Activated CD4-positive, alpha-beta T cell treated with anti-CD3 and anti-CD28 coated beads, Interleukin-2, amount 50 U/mL, for 16 hours (primary cell): ENCODE measurements around the gene SMYD1.

Experiments
- DNase-seq: peaks from one replicate; pipeline ENCODE4 v3.0.0-alpha.2; 2020

Gene SMYD1

DNA sequence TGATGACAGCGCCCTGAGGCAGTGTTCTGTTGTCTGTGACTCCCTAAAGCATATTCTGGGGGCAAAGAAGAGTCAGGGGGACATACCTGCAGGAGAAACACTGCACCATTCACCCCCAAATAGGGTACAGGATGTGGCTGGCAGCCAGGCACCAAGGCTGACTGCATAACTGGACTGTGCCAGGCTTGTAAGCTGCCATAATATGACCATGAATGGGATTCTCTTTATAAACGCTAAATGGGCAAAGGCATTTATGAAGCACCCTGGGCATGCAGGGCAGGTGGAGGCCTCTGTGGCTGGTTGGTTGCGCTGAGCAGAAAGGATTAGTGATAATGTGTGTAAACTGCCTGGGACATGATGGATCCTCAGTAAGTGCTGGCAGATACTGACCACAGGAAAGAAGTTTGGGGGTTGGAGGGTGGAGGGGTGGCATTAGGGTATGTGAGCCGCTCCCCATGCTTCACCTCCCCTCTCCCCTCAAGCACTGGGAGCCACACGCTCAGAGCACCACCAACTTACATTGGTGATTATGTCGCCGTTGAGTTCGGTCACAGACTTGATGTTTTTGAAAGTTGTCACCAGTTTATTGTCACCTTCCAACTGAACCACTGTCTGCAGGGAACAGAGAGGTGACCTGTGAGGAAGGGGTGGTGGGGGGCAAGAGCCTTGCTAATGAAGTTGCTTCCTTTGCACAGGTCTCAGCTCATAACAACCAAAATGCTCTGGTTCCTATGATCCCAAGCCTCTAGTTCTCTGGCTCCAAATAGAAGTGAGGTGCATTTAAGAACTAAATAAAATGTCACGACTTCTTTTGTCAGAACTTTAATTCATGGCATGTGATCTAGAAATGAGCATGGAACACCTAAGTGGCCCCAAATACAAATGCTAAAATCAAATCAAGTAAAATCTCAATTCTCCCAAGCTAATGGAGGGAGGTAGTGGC, 56.6 kb downstream of the SMYD1 start:
- DNase-seq: no peak

DNA sequence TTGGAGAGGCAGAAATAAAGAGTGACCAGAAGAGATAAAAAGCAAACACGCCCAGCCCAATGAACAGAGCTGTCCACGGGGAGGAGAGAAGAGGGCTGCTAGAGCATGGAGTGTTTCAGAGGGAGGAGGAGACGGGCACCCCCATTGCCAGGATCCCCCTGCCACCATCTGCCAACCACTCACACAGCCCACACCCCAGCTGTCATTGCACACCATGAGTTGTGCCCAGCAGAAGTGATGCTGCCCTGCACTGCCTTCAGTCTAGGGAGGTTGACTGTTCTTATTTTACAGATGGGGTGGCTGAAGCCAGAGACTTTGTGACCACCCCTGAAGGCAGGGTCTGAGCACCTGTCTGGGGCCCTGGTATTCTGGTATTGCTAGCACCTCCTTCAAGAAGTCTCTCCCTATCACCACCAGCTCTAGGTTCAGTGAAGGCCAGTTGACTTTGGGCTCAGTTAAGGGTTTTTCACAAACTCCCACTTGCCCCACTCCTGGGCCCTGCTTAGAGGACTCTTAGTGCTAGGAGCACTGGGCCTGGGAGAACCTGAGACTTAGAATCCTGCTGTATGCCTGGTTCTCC, 57.8 kb downstream of the SMYD1 start:
- no peak for DNase-seq

DNA sequence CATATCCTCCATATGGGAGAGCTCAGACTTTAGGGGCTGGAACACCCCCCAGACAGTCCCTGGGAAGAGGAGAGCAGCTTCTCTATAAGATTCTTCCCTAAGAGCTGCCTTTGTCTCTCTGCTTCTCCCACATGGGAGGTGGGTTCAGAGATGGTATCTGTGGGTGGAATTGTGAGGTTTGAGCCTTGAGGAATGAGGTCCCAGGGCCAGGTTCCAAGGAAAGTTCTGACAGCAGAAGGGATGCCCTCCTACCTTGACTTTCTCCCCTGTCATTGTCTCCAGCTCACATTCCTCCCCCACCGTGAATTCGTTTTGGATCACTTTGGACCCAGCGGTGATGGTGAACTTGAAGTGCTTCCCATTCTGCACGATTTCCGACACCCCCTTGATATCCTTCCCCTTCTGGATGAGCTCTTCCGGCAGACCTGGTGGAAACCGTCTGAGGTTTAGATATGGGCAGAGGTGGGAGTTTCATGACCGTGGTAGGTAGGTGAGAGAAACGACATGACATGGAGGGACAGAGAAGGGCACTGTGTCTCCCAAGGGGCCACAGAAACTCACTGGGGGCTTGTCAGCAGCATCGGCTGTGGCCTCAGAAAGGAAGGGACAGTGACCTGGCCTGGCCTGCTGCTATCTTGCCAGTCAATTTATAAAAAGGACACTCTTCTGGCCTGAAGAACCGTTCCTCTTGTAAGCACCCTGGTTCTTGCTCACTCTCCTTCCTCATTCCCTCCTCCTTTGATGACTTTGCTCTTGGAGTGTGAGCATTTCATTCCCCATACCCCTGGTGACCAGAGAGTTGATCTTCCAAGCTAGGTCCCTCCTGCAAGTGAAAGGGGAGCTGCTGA, 58.5 kb downstream of the SMYD1 start:
- DNase-seq: no peak

DNA sequence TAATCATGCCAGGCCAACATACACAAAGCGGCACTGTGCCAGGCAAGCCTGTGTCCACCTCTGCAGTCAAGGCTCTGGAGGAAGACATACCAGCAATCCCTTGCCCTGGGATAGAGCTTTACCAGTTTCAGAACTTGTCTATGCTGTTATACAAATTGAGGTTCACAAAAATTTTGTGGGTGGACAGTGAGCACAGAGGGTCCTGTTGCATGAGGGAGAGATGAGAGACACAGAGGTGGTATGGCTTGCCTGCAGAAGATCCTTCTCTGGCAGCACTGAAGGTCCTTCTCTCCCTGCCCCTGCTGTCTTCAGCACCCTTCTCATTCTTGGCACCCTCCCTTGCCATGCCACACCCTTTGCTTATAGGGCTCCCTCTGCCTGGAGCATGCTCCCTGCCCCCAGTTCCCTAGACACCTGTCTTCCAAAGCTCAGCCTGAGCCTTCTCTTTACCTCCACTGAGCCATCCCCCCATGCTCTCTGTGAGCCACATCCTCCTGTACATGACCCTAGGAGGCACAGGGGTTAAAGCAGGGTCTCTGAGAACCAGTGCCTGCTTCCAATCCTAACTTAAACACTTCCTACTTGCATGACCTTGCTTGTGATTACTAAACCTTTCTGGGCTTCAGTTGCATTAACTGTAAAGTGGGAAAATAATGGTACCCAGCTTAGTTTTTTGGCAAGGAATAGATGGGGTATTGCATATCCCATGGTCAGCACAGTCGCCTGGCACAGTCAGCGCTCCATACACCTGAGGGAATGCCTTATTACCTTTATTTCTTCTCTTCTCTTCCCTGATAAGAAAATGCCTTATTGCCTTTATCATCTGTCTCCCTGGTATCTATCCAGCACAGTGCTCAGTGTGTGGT, 59.4 kb downstream of the SMYD1 start:
- no peak for DNase-seq

DNA sequence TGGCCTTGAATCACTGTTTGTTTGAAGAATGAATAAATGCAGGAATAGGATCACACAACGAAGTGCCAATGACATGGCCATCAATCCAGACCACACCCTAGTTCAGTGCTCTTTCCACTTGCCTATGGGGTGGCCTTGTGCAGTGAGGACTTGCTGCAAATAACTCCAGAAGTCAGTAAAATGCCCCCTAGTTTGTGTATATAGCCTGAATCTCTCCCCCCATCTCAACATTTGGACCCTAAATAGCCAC, 59.9 kb downstream of the SMYD1 start:
- no peak for DNase-seq

DNA sequence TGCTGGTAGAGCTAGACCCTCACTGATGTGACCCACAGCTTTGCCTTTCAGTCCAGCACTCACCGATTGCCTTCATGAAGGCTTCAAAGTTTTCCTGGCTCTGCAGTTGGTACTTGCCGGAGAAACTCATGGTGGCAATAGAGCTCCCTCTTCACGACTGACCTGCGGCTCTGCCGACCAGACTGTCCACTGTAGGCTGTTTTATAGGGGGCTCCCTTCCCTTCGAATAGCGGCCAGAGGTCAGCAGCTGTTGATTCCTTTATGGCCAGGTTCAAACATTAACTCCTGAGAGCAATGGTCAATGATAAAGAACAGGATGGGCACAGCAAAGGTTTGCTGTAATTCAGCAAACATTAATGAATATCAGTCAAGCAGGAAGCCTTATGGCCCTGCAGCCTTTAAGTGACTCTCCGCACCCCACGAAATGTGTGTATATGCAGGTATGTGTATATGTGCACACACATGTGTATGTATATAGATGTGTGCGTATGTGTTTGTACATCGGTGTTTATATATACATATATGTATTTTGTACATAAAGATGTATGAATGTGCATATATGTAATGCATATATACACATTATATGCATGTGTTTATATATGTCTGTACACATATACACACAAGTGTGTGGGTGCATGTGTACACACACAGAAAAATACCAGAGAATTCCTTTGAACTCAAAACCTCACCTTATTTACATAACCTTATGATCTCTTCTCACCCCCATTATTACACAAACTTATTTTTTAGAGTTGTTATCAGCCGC, 60.4 kb downstream of the SMYD1 start, which contains the start of gene FABP1:
FABP1 (minus strand) TSS at position 175 of the 766 bp plus-strand sequence; CDS start at position 130, 45 bp downstream.
- DNase-seq: no peak

GRCh38 chr2:88128654-88129312, 61.2 kb downstream of the SMYD1 start:
- no peak for DNase-seq

GRCh38 chr2:88129313-88129959, 61.8 kb downstream of the SMYD1 start:
- DNase-seq: no peak

DNA sequence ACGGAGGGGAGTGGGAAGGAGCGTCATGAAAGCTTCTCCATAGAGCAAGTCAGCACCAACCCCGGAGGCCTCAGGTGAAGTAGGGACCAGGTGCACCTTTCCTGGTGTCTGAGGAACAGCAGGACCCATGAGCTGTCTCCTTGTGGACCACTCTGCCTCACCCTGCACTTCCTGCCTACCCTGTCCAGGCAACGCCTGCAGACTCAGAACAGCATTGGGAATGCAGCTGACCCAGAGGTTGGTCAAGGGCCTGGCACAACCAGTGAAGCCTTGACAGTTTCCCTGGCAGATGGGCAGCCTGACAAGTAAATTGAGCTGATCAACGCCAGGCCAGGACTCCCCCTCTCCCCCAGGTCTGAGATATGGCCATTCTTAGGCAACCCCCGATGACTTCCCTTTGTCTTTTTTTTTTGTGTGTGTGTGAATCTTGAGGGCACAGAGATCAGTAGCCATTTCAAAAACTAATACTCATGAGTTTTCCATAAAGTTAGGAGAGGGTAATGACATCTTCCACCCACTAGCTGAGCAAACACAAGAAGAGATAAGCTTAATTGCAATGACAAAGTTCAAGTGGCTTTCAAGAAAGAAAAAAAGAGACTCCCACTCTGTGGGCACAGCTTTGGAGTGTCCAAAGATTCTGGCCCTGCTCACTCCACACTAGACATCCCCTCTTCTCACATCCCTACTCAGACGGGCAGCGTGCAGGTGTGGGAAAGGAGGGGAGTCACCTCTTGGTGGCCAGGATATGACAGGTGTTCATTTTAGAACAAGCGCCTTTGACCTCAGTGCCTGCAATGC, 63.8 kb downstream of the SMYD1 start:
- DNase-seq: no peak

DNA sequence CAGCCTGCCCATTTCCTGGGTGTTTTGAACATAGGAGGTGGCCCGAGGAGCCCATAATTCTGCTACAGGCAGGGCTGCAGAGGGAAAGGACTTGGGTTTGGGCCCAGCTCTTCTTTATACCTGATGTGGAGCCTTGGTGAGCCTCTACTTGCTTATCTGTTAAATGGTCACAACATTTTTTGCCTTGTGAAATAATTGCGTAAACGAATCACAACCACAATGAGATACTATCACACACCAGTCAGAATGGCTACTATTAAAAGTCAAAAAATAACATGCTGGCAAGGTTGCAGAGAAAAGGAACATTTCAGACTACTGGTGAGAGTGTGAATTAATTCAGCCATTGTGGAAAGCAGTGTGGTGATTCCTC, 64.4 kb downstream of the SMYD1 start:
- no peak for DNase-seq

GRCh38 chr2:88133875-88134274, 66.2 kb downstream of the SMYD1 start:
- no peak for DNase-seq

GRCh38 chr2:88136817-88137216, 69.2 kb downstream of the SMYD1 start:
- DNase-seq: no peak

GRCh38 chr2:88137833-88138232, 70.2 kb downstream of the SMYD1 start:
- no peak for DNase-seq

GRCh38 chr2:88139203-88139702, 71.6 kb downstream of the SMYD1 start:
- no peak for DNase-seq

DNA sequence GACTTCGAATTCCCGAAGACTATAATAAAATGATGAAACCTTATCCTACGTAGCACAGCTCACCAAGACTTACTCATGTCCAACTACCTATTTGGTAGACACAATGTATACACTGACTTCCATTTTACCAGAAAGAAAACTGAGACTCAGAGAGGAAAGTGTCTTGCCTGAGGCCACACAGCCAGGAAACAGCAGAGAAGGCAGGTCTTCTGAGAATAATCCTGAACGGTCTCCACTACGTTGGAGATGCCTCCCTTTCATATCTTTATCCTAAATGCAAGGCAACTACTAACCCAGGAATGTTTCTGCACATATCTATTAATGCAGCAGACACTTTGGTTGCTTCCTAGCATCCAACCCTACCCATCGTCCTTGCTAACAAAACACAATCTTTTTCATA, 72.2 kb downstream of the SMYD1 start:
- no peak for DNase-seq

DNA sequence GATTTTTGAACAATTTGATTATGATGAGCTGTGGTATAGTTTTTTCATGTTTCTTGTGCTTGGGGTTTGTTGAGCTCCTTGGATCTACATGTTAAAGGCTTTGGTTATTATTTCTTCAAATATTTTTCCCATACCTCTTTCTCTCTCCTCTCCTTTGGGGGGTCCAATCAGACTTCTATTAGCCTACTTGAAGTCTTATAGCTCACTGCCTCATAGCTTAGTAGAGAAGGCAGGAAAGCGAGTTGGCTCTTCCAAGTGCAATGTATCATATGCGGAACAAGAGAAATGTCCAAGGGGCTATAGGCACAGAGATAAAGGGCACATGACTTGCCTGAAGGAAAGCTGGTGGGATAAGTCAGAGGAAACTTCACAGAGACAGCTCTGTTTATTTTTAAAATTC, 74.3 kb downstream of the SMYD1 start:
- no peak for DNase-seq

DNA sequence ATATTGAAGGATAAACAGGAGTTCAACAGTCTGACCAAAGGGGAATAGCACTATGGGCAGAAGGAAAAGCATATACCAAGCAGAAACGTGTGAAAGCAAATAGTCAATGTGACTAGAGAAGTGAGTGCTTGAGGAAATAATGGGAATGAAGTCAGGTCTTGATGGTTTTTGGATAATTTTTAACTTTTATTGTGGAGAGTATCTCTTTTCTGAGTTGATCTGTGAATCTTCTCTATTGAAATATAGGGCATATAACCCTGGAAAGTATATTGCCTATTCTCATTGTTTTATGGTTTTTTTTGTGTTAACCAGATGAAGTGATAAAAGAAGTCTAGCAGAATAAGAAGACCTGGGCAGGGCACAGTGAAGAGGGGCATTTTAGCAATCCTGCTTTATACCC, 76.6 kb downstream of the SMYD1 start:
- DNase-seq: no peak

- no peak for DNase-seq
Measured at GRCh38 chr2:88144914-88145497, 77.4 kb downstream of the SMYD1 start.

DNA sequence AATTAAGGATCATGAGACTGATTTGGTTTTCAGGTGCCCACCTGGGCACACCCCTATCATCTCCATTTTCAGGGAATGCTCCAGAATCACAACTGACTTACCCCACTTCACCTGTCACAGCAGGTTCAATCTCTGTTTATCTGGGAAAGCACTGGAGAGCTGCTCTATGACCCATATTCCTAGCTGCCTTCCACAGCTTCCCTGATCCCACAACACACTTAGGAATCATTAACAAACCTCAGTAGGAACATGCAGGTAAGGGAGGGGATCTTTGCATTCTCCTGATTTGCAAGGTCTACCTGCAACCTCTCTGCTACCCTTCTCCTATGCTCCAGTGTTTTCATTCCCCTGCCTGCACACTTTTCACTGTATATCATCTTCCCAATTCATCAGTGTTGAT, 79.0 kb downstream of the SMYD1 start:
- no peak for DNase-seq
